Suprapubic skin (tissue), 4 donors: Measurements from ENCODE around the gene MCTP1. TPM values are rescaled to one million over a fixed set of nuclear protein-coding genes. Genes with fewer than 3 reads are reported as not detected.

Experiments used
- DNase-seq, 2 donors: peaks; one replicate each; pipeline ENCODE4 v3.0.0-alpha.2; 2019; ENCODE audit warnings: low spot score in 2 of 2
- H3K27ac ChIP-seq: fragments of 200-600 bp; sonication (generic); one replicate; pipeline ENCODE4 v1.5.1; 2019
- H3K27me3 ChIP-seq: fragments of 200-600 bp; sonication (generic); one replicate; pipeline ENCODE4 v1.5.1; 2019
- H3K36me3 ChIP-seq: fragments of 200-600 bp; sonication (generic); one replicate; pipeline ENCODE4 v1.5.1; 2019
- H3K4me1 ChIP-seq: fragments of 200-600 bp; sonication (generic); one replicate; pipeline ENCODE4 v1.5.1; 2019
- H3K4me3 ChIP-seq: fragments of 200-600 bp; sonication (generic); one replicate; pipeline ENCODE4 v1.5.1; 2019; ENCODE audit warnings: mild to moderate bottlenecking
- H3K9me3 ChIP-seq: fragments of 200-600 bp; sonication (generic); one replicate; pipeline ENCODE4 v1.5.1; 2019
- CTCF ChIP-seq, 2 donors: fragments of 200-600 bp in 1 of 2; fragments of 450-650 bp in 1 of 2; sonication (generic) in 1 of 2; IDR thresholded peaks; one replicate each; pipeline ENCODE4 v1.5.1; 2016 to 2019; ENCODE audit warnings: antibody characterized with exemption in 2 of 2, mild to moderate bottlenecking in 1 of 2, moderate library complexity in 1 of 2
- EP300 ChIP-seq: sonication (generic); formaldehyde crosslinking; IDR thresholded peaks from one replicate; pipeline ENCODE4 v1.6.1; 2017; ENCODE audit warnings: antibody characterized with exemption
- POLR2A ChIP-seq, 2 donors: fragments of 450-650 bp; IDR thresholded peaks; one replicate each; pipeline ENCODE4 v1.6.1; 2017; ENCODE audit warnings: antibody characterized with exemption in 2 of 2, mild to moderate bottlenecking in 2 of 2, moderate library complexity in 2 of 2
- POLR2AphosphoS5 ChIP-seq, 3 donors: sonication (generic); formaldehyde crosslinking; IDR thresholded peaks; one replicate each; pipeline ENCODE4 v1.6.1; 2017; ENCODE audit warnings: antibody characterized with exemption in 3 of 3
- WGBS: methylation state at CpG from one replicate; pipeline ENCODE4 v1.1.5; 2018; 5-methylcytosine and 5-hydroxymethylcytosine counted together
- total RNA-seq, 4 donors: library from RNA; depleted of rRNA; stranded (reverse); fragments of >200 nt; gene quantifications; one replicate each; pipeline ENCODE4 v1.1.0, GENCODE V29; 2016

Gene MCTP1
- total RNA-seq, 4 donors from 2014 or later, result 5.0 to 19.1 (median 10.6) TPM

DNA sequence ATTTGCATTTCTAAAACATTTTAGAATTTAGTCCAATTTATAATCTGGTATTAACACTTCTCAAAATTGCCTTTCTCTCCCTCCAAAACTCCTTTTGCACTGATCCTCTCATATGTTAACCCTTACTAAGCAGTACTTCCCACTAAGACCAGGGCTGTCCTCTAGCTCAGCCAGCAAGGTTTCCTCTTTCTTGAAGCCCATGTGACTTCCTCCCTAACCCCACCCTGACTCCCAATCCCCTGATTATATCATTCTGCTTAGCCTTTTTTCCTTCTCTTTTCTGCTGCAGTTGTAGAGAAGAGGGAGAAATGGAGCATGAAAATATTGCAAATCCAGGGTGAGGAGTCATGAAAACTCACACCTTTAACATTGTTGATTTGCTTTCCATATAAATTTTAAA is 241.7 kb downstream of the MCTP1 start:
- no peak overlapping the region for H3K4me3 ChIP-seq
- no peaks in the 10 kb centered on the region for H3K4me1 ChIP-seq
- TF ChIP-seq POLR2A (IDR thresholded peaks at IDR 0.05) (no peak), EP300 (no peak), CTCF (IDR thresholded peaks at IDR 0.05) (no peak), POLR2AphosphoS5 (IDR thresholded peaks at IDR 0.05) (no peak)
- H3K27ac ChIP-seq, result no peak overlapping the region
- no peak for DNase-seq
- no peaks in the 10 kb centered on the region for H3K27me3 ChIP-seq
- no peaks in the 10 kb centered on the region for H3K36me3 ChIP-seq
- no peaks in the 10 kb centered on the region for H3K9me3 ChIP-seq

DNA sequence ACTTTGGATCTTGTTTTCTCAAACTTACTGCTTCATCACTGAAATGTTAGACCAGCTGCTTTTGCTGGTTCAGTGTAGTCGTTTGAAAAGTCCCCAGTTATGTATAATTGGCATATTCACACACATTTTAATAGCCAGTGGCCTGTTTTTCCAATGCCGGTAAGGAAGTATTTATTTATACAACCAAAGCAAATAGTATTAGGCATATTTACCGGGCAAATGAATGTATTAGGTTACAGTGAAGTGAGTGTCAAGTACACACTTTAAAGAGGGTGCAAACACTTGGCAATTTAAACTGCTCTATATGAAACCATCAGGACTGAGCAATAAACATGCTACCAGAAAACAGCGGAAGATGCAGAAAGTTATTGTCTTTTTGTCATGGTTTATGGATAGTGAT is 242.9 kb downstream of the MCTP1 start:
- Histone ChIP-seq H3K36me3 (no peaks in the 10 kb centered on the region), H3K4me1 (no peaks in the 10 kb centered on the region), H3K27ac (no peak overlapping the region), H3K4me3 (no peak overlapping the region), H3K27me3 (no peaks in the 10 kb centered on the region), H3K9me3 (no peaks in the 10 kb centered on the region)
- WGBS, result 73% methylated on average over 4 of the region's 4 CpGs
- TF ChIP-seq POLR2AphosphoS5 (IDR thresholded peaks at IDR 0.05), result no peak
- TF ChIP-seq POLR2A (IDR thresholded peaks at IDR 0.05), result no peak
- TF ChIP-seq EP300, result no peak
- TF ChIP-seq CTCF (IDR thresholded peaks at IDR 0.05), result no peak
- DNase-seq, result no peak

GRCh38 chr5:95035891-95036685 is 248.8 kb downstream of the MCTP1 start:
- no peaks in the 10 kb centered on the region for H3K9me3 ChIP-seq
- H3K27ac ChIP-seq, result no peak overlapping the region
- TF ChIP-seq POLR2AphosphoS5 (IDR thresholded peaks at IDR 0.05) (no peak), POLR2A (IDR thresholded peaks at IDR 0.05) (no peak), EP300 (no peak)
- WGBS, result 63% methylated on average over 7 of the region's 7 CpGs
- no peaks in the 10 kb centered on the region for H3K27me3 ChIP-seq
- no peaks in the 10 kb centered on the region for H3K4me1 ChIP-seq
- H3K36me3 ChIP-seq, result no peaks in the 10 kb centered on the region
- DNase-seq, result no peak
- no peak overlapping the region for H3K4me3 ChIP-seq

- TF ChIP-seq POLR2A (IDR thresholded peaks at IDR 0.05) (no peak), EP300 (no peak), POLR2AphosphoS5 (IDR thresholded peaks at IDR 0.05) (no peak)
- H3K27ac ChIP-seq, result no peak overlapping the region
- no peak for DNase-seq
- no peaks in the 10 kb centered on the region for H3K9me3 ChIP-seq
- H3K27me3 ChIP-seq, result no peaks in the 10 kb centered on the region
- no peaks in the 10 kb centered on the region for H3K4me1 ChIP-seq
- no peaks in the 10 kb centered on the region for H3K36me3 ChIP-seq
- H3K4me3 ChIP-seq, result no peak overlapping the region
- WGBS, result 93% methylated on average over 1 of the region's 1 CpG
Observed at GRCh38 chr5:95032801-95033200, 252.1 kb downstream of the MCTP1 start.

DNA sequence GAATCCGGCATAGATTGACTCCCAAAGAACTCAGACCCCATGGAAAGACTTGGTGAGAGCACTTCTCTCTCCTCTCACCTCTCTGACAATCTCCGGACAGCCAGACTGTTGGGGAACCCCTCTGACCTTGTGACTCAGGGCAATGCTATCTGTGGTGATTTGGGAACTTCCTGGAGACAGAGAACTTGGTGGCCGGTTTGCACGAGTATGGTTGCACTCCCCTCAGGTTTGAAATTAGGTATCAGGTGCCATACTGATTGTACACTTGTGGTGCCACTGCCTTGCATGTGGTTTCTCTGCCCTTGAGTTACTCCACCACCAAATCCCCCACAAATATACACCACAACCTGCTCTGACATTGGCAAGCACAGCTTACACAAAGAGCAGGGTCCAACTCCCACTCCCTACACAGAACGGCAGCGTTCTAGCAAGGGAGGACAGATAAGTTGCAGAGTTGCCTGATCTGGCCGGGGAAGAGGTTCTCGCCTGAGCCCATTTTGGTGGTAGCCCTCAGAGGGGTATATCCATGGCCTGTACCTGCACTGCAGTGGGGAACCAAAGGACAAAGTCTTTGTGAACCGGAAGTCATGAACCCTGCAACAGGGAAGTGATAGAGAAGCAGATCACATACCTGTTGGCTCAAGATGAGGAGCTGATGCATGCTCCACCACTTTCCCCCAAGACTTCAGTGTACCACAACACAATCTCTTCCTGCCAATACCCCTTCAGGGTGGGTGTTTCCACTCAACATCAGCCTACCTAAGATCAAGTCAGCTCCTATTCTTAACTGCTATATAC is 255.1 kb downstream of the MCTP1 start:
- Histone ChIP-seq H3K27ac (no peak overlapping the region), H3K36me3 (no peaks in the 10 kb centered on the region), H3K4me3 (no peak overlapping the region), H3K4me1 (no peaks in the 10 kb centered on the region), H3K9me3 (no peaks in the 10 kb centered on the region), H3K27me3 (no peaks in the 10 kb centered on the region)
- WGBS, result 89% methylated on average over 9 of the region's 9 CpGs
- TF ChIP-seq POLR2AphosphoS5 (IDR thresholded peaks at IDR 0.05) (no peak), CTCF (IDR thresholded peaks at IDR 0.05) (no peak), POLR2A (IDR thresholded peaks at IDR 0.05) (no peak), EP300 (no peak)
- no peak for DNase-seq

- TF ChIP-seq EP300 (no peak), POLR2AphosphoS5 (IDR thresholded peaks at IDR 0.05) (no peak), POLR2A (IDR thresholded peaks at IDR 0.05) (no peak), CTCF (IDR thresholded peaks at IDR 0.05) (no peak)
- no peak for DNase-seq
- Histone ChIP-seq H3K27me3 (no peaks in the 10 kb centered on the region), H3K4me1 (no peaks in the 10 kb centered on the region), H3K9me3 (no peaks in the 10 kb centered on the region), H3K36me3 (no peaks in the 10 kb centered on the region), H3K4me3 (no peak overlapping the region), H3K27ac (no peak overlapping the region)
- 64% methylated on average over 2 of the region's 3 CpGs for WGBS
Observed at GRCh38 chr5:95027775-95028174, 257.1 kb downstream of the MCTP1 start.
